CD8-positive, alpha-beta memory T cell (primary cell): ENCODE data around the gene SRP19. TPM values are rescaled to one million over a fixed set of nuclear protein-coding genes. Genes with fewer than 3 reads are reported as not detected.

ENCODE experiments used
- CTCF ChIA-PET: fragments of 350-600 bp; sonication (Branson Sonifier 250); formaldehyde crosslinking; loops from one replicate; lab custom pipeline; 2021; ENCODE audit warnings: antibody characterized with exemption; lab: Charles Lee
- POLR2A ChIA-PET: fragments of 350-600 bp; sonication (Branson Sonifier 250); formaldehyde crosslinking; loops from one replicate; lab custom pipeline; 2021; ENCODE audit warnings: antibody characterized with exemption; lab: Charles Lee
- DNase-seq, 5 donors: peaks; one replicate each; pipeline versions ENCODE4 v3.0.0 to v3.0.0-alpha.2; 2020 to 2022; ENCODE audit warnings: mixed read lengths in 1 of 5
- H3K27ac ChIP-seq: one replicate; pipeline ENCODE4 v1.7.0; 2013; ENCODE audit warnings: low read depth, mild to moderate bottlenecking, low read length, moderate library complexity
- H3K27me3 ChIP-seq: 2 replicates; pipeline ENCODE4 v1.7.0; 2013; ENCODE audit warnings: low read length, mild to moderate bottlenecking; ENCODE audit not compliant: insufficient read depth, poor library complexity, severe bottlenecking
- H3K36me3 ChIP-seq: 2 replicates; pipeline ENCODE4 v1.7.0; 2013; ENCODE audit warnings: mild to moderate bottlenecking, low read length, moderate library complexity; ENCODE audit not compliant: insufficient read depth
- H3K4me1 ChIP-seq: 2 replicates; pipeline ENCODE4 v1.7.0; 2013; ENCODE audit warnings: mild to moderate bottlenecking, low read length, moderate library complexity; ENCODE audit not compliant: insufficient read depth
- H3K4me3 ChIP-seq: 2 replicates; pipeline ENCODE4 v1.7.0; 2013; ENCODE audit warnings: mild to moderate bottlenecking, low read length
- H3K9me3 ChIP-seq: 2 replicates; pipeline ENCODE4 v1.7.0; 2013; ENCODE audit warnings: mild to moderate bottlenecking, low read length
- H3K27ac Mint-ChIP-seq, 8 donors: one replicate each; pipeline ENCODE4 v1.8.0; 2020 to 2021; ENCODE audit warnings: mixed read lengths in 8 of 8, mild to moderate bottlenecking in 6 of 8, inconsistent platforms in 3 of 8, moderate library complexity in 3 of 8
- H3K27me3 Mint-ChIP-seq, 2 donors: one replicate each; pipeline ENCODE4 v1.8.0; 2020 to 2021; ENCODE audit warnings: mixed read lengths in 2 of 2, mild to moderate bottlenecking in 1 of 2, moderate library complexity in 1 of 2
- H3K36me3 Mint-ChIP-seq, 3 donors: one replicate each; pipeline ENCODE4 v1.8.0; 2020 to 2021; ENCODE audit warnings: mixed read lengths in 3 of 3, inconsistent platforms in 1 of 3, mild to moderate bottlenecking in 1 of 3
- H3K4me1 Mint-ChIP-seq, 3 donors: one replicate each; pipeline ENCODE4 v1.8.0; 2020 to 2021; ENCODE audit warnings: mixed read lengths in 3 of 3, inconsistent platforms in 1 of 3, mild to moderate bottlenecking in 1 of 3
- H3K4me3 Mint-ChIP-seq, 7 donors: one replicate each; pipeline ENCODE4 v1.8.0; 2020 to 2021; ENCODE audit warnings: mixed read lengths in 7 of 7, mild to moderate bottlenecking in 6 of 7, moderate library complexity in 4 of 7, inconsistent platforms in 2 of 7
- H3K9me3 Mint-ChIP-seq, 5 donors: one replicate each; pipeline ENCODE4 v1.8.0; 2020 to 2022; ENCODE audit warnings: mixed read lengths in 5 of 5, mild to moderate bottlenecking in 3 of 5, moderate library complexity in 2 of 5, inconsistent platforms in 1 of 5
- polyA plus RNA-seq: library from polyadenylated mRNA; unstranded; fragments of 300-500 nt; fragmentation: Illumina TruSeq; gene quantifications from one replicate; pipeline ENCODE4 v1.2.3, GENCODE V29; 2021
- total RNA-seq, 2 experiments: library from RNA; stranded (reverse); gene quantifications; one replicate each; pipeline ENCODE4 v1.2.3, GENCODE V29; 2021

Gene SRP19
- total RNA-seq (10 to 100 TPM; 68.0 to 68.3 TPM), polyA plus RNA-seq (143 TPM)

GRCh38 chr5:112860929-112861637 is at the start of gene SRP19:
SRP19 (plus strand) TSS chr5:112861287; CDS start chr5:112861377, 90 bp downstream.
- Mint-ChIP-seq H3K4me1 (peaks cover 33 to 47% (median 36%) of the 10 kb centered on the region in 3 donors), H3K27ac (peak within 1 kb of the TSS; percentile 90 to 99 (median 98)), H3K4me3 (peak within 1 kb of the TSS; percentile 93 to 97 (median 97)), H3K27me3 (peaks cover 3 to 13% of the 10 kb centered on the region in 2 donors), H3K36me3 (peaks cover 3 to 39% (median 4%) of the 10 kb centered on the region in 3 donors), H3K9me3 (peaks cover 0 to 1% (median 0%) of the 10 kb centered on the region in 5 donors)
- Histone ChIP-seq H3K4me3 (peak within 1 kb of the TSS; percentile 96), H3K27me3 (no peaks in the 10 kb centered on the region), H3K9me3 (no peaks in the 10 kb centered on the region), H3K36me3 (peaks cover 13% of the 10 kb centered on the region), H3K4me1 (peaks cover 27% of the 10 kb centered on the region), H3K27ac (peak within 1 kb of the TSS; percentile 87)
- CTCF ChIA-PET = interaction anchor here (0.7 to 2.7 kb wide), 5 partner anchors 13 to 154 kb away, joined by 3 to 10 read pairs (median 4); no protein-coding TSS in a partner anchor
- POLR2A ChIA-PET = interaction anchor here (0.9 to 1.7 kb wide), 4 partner anchors 58 to 115 kb away, joined by 4 to 15 read pairs (median 6); partner anchors contain the start of genes DCP2 and REEP5
- DNase-seq = peak; percentile 85 to 94 (median 89)

- no peaks in the 10 kb centered on the region for H3K9me3 Mint-ChIP-seq
- H3K27ac ChIP-seq = no peak overlapping the region
These were observed 48.5 kb upstream of the SRP19 start for GRCh38 chr5:112812549-112812948.

GRCh38 chr5:112820246-112820645 is 40.8 kb upstream of the SRP19 start:
- Histone ChIP-seq H3K4me1 (no peaks in the 10 kb centered on the region), H3K36me3 (peaks cover 4% of the 10 kb centered on the region), H3K27ac (no peak overlapping the region), H3K27me3 (no peaks in the 10 kb centered on the region), H3K4me3 (no peak overlapping the region), H3K9me3 (no peaks in the 10 kb centered on the region)
- H3K4me3 Mint-ChIP-seq = no peak overlapping the region
- H3K4me1 Mint-ChIP-seq = peaks cover 0 to 2% (median 0%) of the 10 kb centered on the region in 3 donors
- CTCF ChIA-PET = no interaction called here
- H3K9me3 Mint-ChIP-seq = no peaks in the 10 kb centered on the region
- no peaks in the 10 kb centered on the region for H3K27me3 Mint-ChIP-seq
- POLR2A ChIA-PET = no interaction called here
- H3K27ac Mint-ChIP-seq = no peak overlapping the region
- peaks cover 5 to 76% (median 34%) of the 10 kb centered on the region in 3 donors for H3K36me3 Mint-ChIP-seq
- no peak for DNase-seq

More at GRCh38 chr5:112812549-112812948, 48.5 kb upstream of the SRP19 start:
- no peak for DNase-seq
- Histone ChIP-seq H3K9me3 (no peaks in the 10 kb centered on the region), H3K36me3 (no peaks in the 10 kb centered on the region), H3K4me1 (no peaks in the 10 kb centered on the region), H3K27me3 (no peaks in the 10 kb centered on the region), H3K4me3 (no peak overlapping the region)
- Mint-ChIP-seq H3K4me3 (no peak overlapping the region), H3K27me3 (no peaks in the 10 kb centered on the region), H3K36me3 (peaks cover 13 to 58% (median 26%) of the 10 kb centered on the region in 3 donors), H3K4me1 (peaks cover 0 to 5% (median 2%) of the 10 kb centered on the region in 3 donors), H3K27ac (peak overlapping the region in 4 of 8 donors; percentile 2 to 58 (median 8))
- POLR2A ChIA-PET = no interaction called here
- CTCF ChIA-PET = interaction anchor here (1.4 kb wide), 1 partner anchor 36 kb away, joined by 4 read pairs; no protein-coding TSS in a partner anchor

- Mint-ChIP-seq H3K4me1 (peaks cover 0 to 2% (median 0%) of the 10 kb centered on the region in 3 donors), H3K27ac (peak overlapping the region in 1 of 8 donors; percentile 37), H3K36me3 (peaks cover 5 to 77% (median 33%) of the 10 kb centered on the region in 3 donors), H3K9me3 (no peaks in the 10 kb centered on the region), H3K27me3 (no peaks in the 10 kb centered on the region), H3K4me3 (no peak overlapping the region)
- no peaks in the 10 kb centered on the region for H3K27me3 ChIP-seq
- H3K36me3 ChIP-seq = peaks cover 8% of the 10 kb centered on the region
- CTCF ChIA-PET = no interaction called here
- no peaks in the 10 kb centered on the region for H3K4me1 ChIP-seq
- POLR2A ChIA-PET = no interaction called here
- no peak for DNase-seq
- H3K4me3 ChIP-seq = no peak overlapping the region
- H3K27ac ChIP-seq = no peak overlapping the region
- H3K9me3 ChIP-seq = no peaks in the 10 kb centered on the region
These were observed 38.6 kb upstream of the SRP19 start for GRCh38 chr5:112822456-112822855.

GRCh38 chr5:112823181-112823580 is 37.9 kb upstream of the SRP19 start:
- H3K4me3 ChIP-seq = no peak overlapping the region
- H3K4me3 Mint-ChIP-seq = no peak overlapping the region
- no peak for DNase-seq
- H3K9me3 ChIP-seq = no peaks in the 10 kb centered on the region
- H3K36me3 ChIP-seq = peaks cover 11% of the 10 kb centered on the region
- H3K27ac ChIP-seq = no peak overlapping the region
- peaks cover 5 to 80% (median 33%) of the 10 kb centered on the region in 3 donors for H3K36me3 Mint-ChIP-seq
- H3K27ac Mint-ChIP-seq = peak overlapping the region in 5 of 8 donors; percentile 35 to 78 (median 47)
- no peaks in the 10 kb centered on the region for H3K27me3 Mint-ChIP-seq
- no peaks in the 10 kb centered on the region for H3K27me3 ChIP-seq
- CTCF ChIA-PET = no interaction called here
- peaks cover 0 to 2% (median 0%) of the 10 kb centered on the region in 3 donors for H3K4me1 Mint-ChIP-seq
- no peaks in the 10 kb centered on the region for H3K9me3 Mint-ChIP-seq
- POLR2A ChIA-PET = no interaction called here
- H3K4me1 ChIP-seq = no peaks in the 10 kb centered on the region

GRCh38 chr5:112823656-112824055 is 37.4 kb upstream of the SRP19 start:
- Mint-ChIP-seq H3K9me3 (no peaks in the 10 kb centered on the region), H3K4me1 (peaks cover 0 to 2% (median 0%) of the 10 kb centered on the region in 3 donors), H3K27ac (peak overlapping the region in 2 of 8 donors; percentile 25 to 35), H3K36me3 (peaks cover 5 to 82% (median 35%) of the 10 kb centered on the region in 3 donors), H3K4me3 (no peak overlapping the region), H3K27me3 (no peaks in the 10 kb centered on the region)
- no peak overlapping the region for H3K27ac ChIP-seq
- no peak for DNase-seq
- ChIA-PET POLR2A (no interaction called here), CTCF (no interaction called here)
- no peaks in the 10 kb centered on the region for H3K9me3 ChIP-seq
- H3K4me3 ChIP-seq = no peak overlapping the region
- H3K4me1 ChIP-seq = no peaks in the 10 kb centered on the region
- no peaks in the 10 kb centered on the region for H3K27me3 ChIP-seq
- peaks cover 11% of the 10 kb centered on the region for H3K36me3 ChIP-seq

GRCh38 chr5:112824197-112824596 is 36.9 kb upstream of the SRP19 start:
- CTCF ChIA-PET = interaction anchor here (0.9 kb wide), 1 partner anchor 24 kb away, joined by 3 read pairs; no protein-coding TSS in a partner anchor
- H3K4me1 Mint-ChIP-seq = peaks cover 0 to 2% (median 0%) of the 10 kb centered on the region in 3 donors

GRCh38 chr5:112830378-112830777 is 30.7 kb upstream of the SRP19 start:
- ChIA-PET CTCF (no interaction called here), POLR2A (interaction anchor here (0.7 kb wide), 1 partner anchor 57 kb away, joined by 3 read pairs; no protein-coding TSS in a partner anchor)
- H3K27me3 ChIP-seq = no peaks in the 10 kb centered on the region
- H3K27ac ChIP-seq = no peak overlapping the region
- Mint-ChIP-seq H3K27ac (peak overlapping the region in 2 of 8 donors; percentile 3 to 5), H3K9me3 (peaks cover 0 to 2% (median 0%) of the 10 kb centered on the region in 5 donors), H3K4me1 (no peaks in the 10 kb centered on the region), H3K36me3 (peaks cover 0 to 73% (median 17%) of the 10 kb centered on the region in 3 donors), H3K4me3 (no peak overlapping the region), H3K27me3 (no peaks in the 10 kb centered on the region)
- H3K4me3 ChIP-seq = no peak overlapping the region
- H3K4me1 ChIP-seq = no peaks in the 10 kb centered on the region
- no peak for DNase-seq
- H3K9me3 ChIP-seq = no peaks in the 10 kb centered on the region
- H3K36me3 ChIP-seq = peaks cover 6% of the 10 kb centered on the region

More at GRCh38 chr5:112824197-112824596, 36.9 kb upstream of the SRP19 start:
- Histone ChIP-seq H3K27me3 (no peaks in the 10 kb centered on the region), H3K27ac (no peak overlapping the region), H3K4me3 (no peak overlapping the region), H3K9me3 (no peaks in the 10 kb centered on the region), H3K36me3 (peaks cover 11% of the 10 kb centered on the region), H3K4me1 (no peaks in the 10 kb centered on the region)
- Mint-ChIP-seq H3K9me3 (no peaks in the 10 kb centered on the region), H3K36me3 (peaks cover 5 to 82% (median 34%) of the 10 kb centered on the region in 3 donors), H3K27me3 (no peaks in the 10 kb centered on the region), H3K27ac (peak overlapping the region in 3 of 8 donors; percentile 47 to 59 (median 47)), H3K4me3 (no peak overlapping the region)
- no peak for DNase-seq
- POLR2A ChIA-PET = no interaction called here
